DND-41 (cell line): Measurements from ENCODE around the gene PSMD8.
"Not testable (repeated sequence)": the region's sequence is repeated elsewhere in the genome, so short reads cannot be mapped to it uniquely, and the experiment has no call there.

Experiments used
- ATAC-seq: fragments of 200-7000 bp; cut with Tn5 transposase; 3 replicates; pipeline ENCODE4 v1.9.1; 2021; ENCODE audit warnings: low read depth; ENCODE audit not compliant: insufficient read depth
- DNase-seq: peaks from one replicate; pipeline ENCODE4 v3.0.0-alpha.2; 2020
- H2AFZ ChIP-seq: 2 replicates; pipeline ENCODE4 v1.6.0; 2012; ENCODE audit warnings: low read depth, low read length
- H3K27ac ChIP-seq: 2 replicates; pipeline ENCODE4 v1.5.1; 2012; ENCODE audit warnings: low read length, inconsistent platforms
- H3K27me3 ChIP-seq: fragments of 200-600 bp; sonication (generic); 2 replicates; pipeline ENCODE4 v1.6.0; 2012; ENCODE audit warnings: low read length, mild to moderate bottlenecking, inconsistent platforms; ENCODE audit not compliant: insufficient read depth, poor library complexity
- H3K36me3 ChIP-seq: 2 replicates; pipeline ENCODE4 v1.5.1; 2012; ENCODE audit warnings: low read length, inconsistent platforms; ENCODE audit not compliant: insufficient read depth
- H3K4me1 ChIP-seq: 2 replicates; pipeline ENCODE4 v1.5.1; 2012; ENCODE audit warnings: mild to moderate bottlenecking, low read length; ENCODE audit not compliant: insufficient read depth
- H3K4me2 ChIP-seq: 2 replicates; pipeline ENCODE4 v1.6.0; 2012; ENCODE audit warnings: mild to moderate bottlenecking, moderate library complexity, low read length, inconsistent platforms; ENCODE audit not compliant: insufficient read depth
- H3K4me3 ChIP-seq, 2 experiments: fragments of 200-600 bp in 1 of 2; shearing (Covaris generic) in 1 of 2; 2 replicates each; pipeline ENCODE4 v1.5.1; 2012 to 2016; ENCODE audit warnings: inconsistent platforms in 2 of 2, low read length in 2 of 2, mild to moderate bottlenecking in 2 of 2, low read depth in 1 of 2, moderate library complexity in 1 of 2
- H3K79me2 ChIP-seq: 2 replicates; pipeline ENCODE4 v1.6.0; 2012; ENCODE audit warnings: low read length, inconsistent platforms; ENCODE audit not compliant: insufficient read depth
- H3K9ac ChIP-seq: 2 replicates; pipeline ENCODE4 v1.6.0; 2012; ENCODE audit warnings: low read depth, mild to moderate bottlenecking, inconsistent platforms, low read length, moderate library complexity
- H3K9me3 ChIP-seq: 2 replicates; pipeline ENCODE4 v1.5.1; 2012; ENCODE audit warnings: low read length, moderate library complexity, mild to moderate bottlenecking, inconsistent platforms; ENCODE audit not compliant: insufficient read depth, severe bottlenecking
- H4K20me1 ChIP-seq: 2 replicates; pipeline ENCODE4 v1.6.0; 2012; ENCODE audit warnings: low read length; ENCODE audit not compliant: insufficient read depth
- EZH2 ChIP-seq: IDR thresholded peaks from 3 replicates; pipeline ENCODE4 v1.6.1; 2012; ENCODE audit warnings: borderline replicate concordance, low read depth, mild to moderate bottlenecking, moderate library complexity, low read length, inconsistent platforms; ENCODE audit not compliant: severe bottlenecking
- TF ChIP-seq, protein P1 (sequence below): IDR thresholded peaks from 2 replicates; pipeline ENCODE4 v1.5.1; 2012; ENCODE audit warnings: borderline replicate concordance, low read length, moderate library complexity, mild to moderate bottlenecking; ENCODE audit not compliant: poor library complexity, severe bottlenecking; ENCODE audit errors: extremely low read depth

The PSMD8 gene

DNA sequence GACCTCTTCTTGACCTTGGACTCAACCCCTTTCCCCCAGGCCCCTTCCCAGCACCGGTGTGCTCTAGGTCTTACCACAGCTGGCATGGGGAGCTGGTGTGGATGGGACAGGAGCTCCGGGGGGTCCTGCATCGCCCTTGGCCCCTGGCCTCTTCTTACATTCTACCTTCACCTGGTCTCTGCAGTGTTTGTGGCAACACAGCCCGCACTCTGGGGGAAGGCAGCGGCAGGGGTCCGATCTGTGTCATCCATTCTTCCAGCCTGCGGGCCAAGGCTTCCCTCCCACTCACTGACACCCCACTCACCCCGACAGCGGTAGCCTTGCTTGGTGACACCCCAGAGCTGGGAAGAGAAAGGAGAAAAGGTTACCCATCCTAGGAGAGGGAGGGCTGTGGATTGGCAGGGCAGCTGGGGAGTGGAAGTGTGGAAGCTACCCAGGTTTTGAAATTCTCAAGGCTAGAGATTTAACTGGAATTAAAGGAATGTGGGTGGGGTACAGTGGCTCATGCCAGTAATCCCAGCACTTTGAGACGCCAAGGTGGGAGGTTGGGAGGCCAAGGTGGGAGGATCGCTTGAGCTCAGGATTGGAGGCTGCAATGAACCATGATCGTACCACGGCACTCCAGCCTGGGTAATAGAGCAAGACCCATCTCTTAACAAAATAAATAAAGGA is 36.8 kb downstream of the PSMD8 start:
- Histone ChIP-seq H3K4me1 (no peaks in the 10 kb centered on the region), H3K36me3 (peaks cover 9% of the 10 kb centered on the region), H3K4me3 (no peak overlapping the region), H3K27me3 (no peaks in the 10 kb centered on the region), H4K20me1 (no peaks in the 10 kb centered on the region), H2AFZ (no peak overlapping the region), H3K4me2 (no peak overlapping the region), H3K79me2 (no peaks in the 10 kb centered on the region), H3K9ac (no peak overlapping the region), H3K27ac (no peak overlapping the region), H3K9me3 (no peaks in the 10 kb centered on the region)
- DNase-seq: no peak
- no peak for ATAC-seq
- TF ChIP-seq, protein P1, sequence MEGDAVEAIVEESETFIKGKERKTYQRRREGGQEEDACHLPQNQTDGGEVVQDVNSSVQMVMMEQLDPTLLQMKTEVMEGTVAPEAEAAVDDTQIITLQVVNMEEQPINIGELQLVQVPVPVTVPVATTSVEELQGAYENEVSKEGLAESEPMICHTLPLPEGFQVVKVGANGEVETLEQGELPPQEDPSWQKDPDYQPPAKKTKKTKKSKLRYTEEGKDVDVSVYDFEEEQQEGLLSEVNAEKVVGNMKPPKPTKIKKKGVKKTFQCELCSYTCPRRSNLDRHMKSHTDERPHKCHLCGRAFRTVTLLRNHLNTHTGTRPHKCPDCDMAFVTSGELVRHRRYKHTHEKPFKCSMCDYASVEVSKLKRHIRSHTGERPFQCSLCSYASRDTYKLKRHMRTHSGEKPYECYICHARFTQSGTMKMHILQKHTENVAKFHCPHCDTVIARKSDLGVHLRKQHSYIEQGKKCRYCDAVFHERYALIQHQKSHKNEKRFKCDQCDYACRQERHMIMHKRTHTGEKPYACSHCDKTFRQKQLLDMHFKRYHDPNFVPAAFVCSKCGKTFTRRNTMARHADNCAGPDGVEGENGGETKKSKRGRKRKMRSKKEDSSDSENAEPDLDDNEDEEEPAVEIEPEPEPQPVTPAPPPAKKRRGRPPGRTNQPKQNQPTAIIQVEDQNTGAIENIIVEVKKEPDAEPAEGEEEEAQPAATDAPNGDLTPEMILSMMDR: no peak
- no peak for TF ChIP-seq EZH2

DNA sequence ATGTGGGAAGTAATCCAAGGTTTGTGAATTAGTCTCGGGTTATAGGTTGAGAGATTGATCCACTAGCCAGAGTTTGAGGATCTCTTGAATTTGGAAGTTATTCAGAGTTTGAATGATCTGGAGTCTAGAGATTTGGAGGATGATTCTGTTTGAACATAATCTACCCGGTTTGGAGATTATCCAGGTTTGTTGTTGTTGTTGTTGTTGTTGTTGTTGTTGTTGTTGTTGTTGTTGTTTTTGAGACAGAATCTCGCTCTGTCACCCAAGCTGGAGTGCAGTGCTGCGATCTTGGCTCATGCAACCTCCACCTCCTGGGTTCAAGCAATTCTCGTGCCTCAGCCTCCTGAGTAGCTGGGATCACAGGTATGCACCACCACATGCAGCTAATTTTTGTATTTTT is 37.5 kb downstream of the PSMD8 start:
- not testable (repeated sequence) for H3K9ac ChIP-seq, DNase-seq, H3K4me3 ChIP-seq, H3K4me2 ChIP-seq, H3K36me3 ChIP-seq, H3K79me2 ChIP-seq, H4K20me1 ChIP-seq, H3K27me3 ChIP-seq, H3K27ac ChIP-seq, ATAC-seq, H3K4me1 ChIP-seq, H3K9me3 ChIP-seq, H2AFZ ChIP-seq

DNA sequence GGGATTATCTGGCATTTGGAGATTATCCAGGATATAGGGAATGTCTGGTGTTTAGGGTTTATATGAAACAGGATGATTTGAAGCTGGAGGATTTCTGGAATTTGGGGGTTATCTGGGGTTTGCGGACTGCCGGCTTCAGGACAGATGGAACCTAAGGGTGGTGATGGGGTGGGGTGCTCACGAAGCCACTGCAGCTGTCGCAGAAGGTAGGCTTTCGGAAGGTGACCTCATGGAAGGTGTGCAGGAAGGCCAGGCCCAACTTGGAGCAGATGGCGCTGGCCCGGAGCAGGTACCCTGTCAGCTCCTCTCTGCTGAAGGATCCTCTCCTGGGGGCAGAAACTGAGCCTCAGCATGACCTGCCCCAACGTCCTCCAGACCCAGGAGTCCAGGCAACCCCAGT is 38.1 kb downstream of the PSMD8 start:
- peaks cover 3% of the 10 kb centered on the region; the same call in 1 of the 2 replicates for H4K20me1 ChIP-seq
- ATAC-seq (no peak), DNase-seq (no peak)
- no peak overlapping the region for H3K9ac ChIP-seq
- no peak overlapping the region for H3K4me3 ChIP-seq
- H3K4me1 ChIP-seq: no peaks in the 10 kb centered on the region
- no peak for TF ChIP-seq EZH2
- TF ChIP-seq, protein P1: no peak
- no peaks in the 10 kb centered on the region for H3K36me3 ChIP-seq
- no peak overlapping the region for H3K4me2 ChIP-seq
- no peaks in the 10 kb centered on the region for H3K9me3 ChIP-seq
- no peaks in the 10 kb centered on the region for H3K27me3 ChIP-seq
- no peak overlapping the region for H2AFZ ChIP-seq
- no peaks in the 10 kb centered on the region for H3K79me2 ChIP-seq
- no peak overlapping the region for H3K27ac ChIP-seq

DNA sequence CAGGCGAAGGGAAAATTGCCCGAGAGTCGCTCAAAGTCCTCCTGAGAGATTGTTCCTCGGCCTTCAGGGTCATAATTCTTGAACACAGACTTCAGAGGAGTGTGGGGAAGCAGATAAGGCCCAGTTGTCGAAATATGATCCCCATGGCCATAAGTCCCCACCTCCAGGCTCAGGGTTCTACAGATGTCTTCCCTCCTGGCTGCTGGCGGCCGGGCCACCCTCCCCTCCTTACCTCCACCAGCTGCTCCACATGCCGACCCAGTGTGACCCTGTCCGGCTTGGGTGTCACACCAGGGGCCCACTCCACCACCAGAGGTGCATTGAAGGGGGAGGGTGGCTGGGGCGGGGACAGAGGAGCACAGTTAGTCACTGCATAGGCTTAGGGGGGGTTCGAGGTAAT is 38.6 kb downstream of the PSMD8 start:
- Histone ChIP-seq H3K27me3 (no peaks in the 10 kb centered on the region), H3K4me1 (no peaks in the 10 kb centered on the region), H3K9ac (no peak overlapping the region), H3K9me3 (no peaks in the 10 kb centered on the region), H3K4me3 (no peak overlapping the region), H3K36me3 (no peaks in the 10 kb centered on the region), H3K79me2 (no peaks in the 10 kb centered on the region), H3K4me2 (no peak overlapping the region), H2AFZ (no peak overlapping the region), H4K20me1 (peaks cover 3% of the 10 kb centered on the region; the same call in 1 of the 2 replicates), H3K27ac (no peak overlapping the region)
- TF ChIP-seq EZH2: no peak
- TF ChIP-seq, protein P1: no peak
- DNase-seq (no peak), ATAC-seq (no peak)
